ENCODE results near the gene TACC3.

The TACC3 gene

DNA sequence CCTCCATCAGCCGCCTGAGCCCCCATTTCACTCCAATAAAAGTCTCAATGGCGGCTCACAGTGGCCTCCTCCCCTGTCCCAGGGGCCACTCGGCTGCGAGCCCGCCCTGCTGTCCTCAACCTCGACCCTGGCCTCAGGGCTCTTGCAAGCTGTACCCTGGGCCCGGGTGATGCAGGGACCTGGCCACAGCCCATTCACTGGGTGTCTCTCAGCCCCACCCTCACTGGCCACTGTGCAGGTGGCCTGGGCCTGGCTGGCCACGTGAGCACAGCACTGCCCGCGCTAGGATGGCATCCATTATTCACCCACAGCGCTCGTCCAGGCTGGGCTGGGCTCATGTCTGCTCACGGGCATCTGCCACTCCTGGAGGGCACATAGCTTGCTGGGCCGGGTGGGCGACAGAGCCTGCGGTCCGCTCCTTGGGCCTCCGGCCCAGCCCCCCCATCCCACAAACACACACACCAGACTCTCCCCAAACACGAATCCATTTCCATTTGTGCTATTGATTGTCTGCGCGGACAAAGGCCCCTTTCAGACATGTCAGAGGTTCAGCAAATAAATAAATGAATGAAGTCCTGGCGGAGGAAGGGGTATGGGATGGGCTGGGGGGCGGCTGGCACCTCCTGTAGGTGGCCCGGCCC lies 55.3 kb downstream of the TACC3 start:
- DNase-seq (ENCODE audit: low read depth): no peak

DNA sequence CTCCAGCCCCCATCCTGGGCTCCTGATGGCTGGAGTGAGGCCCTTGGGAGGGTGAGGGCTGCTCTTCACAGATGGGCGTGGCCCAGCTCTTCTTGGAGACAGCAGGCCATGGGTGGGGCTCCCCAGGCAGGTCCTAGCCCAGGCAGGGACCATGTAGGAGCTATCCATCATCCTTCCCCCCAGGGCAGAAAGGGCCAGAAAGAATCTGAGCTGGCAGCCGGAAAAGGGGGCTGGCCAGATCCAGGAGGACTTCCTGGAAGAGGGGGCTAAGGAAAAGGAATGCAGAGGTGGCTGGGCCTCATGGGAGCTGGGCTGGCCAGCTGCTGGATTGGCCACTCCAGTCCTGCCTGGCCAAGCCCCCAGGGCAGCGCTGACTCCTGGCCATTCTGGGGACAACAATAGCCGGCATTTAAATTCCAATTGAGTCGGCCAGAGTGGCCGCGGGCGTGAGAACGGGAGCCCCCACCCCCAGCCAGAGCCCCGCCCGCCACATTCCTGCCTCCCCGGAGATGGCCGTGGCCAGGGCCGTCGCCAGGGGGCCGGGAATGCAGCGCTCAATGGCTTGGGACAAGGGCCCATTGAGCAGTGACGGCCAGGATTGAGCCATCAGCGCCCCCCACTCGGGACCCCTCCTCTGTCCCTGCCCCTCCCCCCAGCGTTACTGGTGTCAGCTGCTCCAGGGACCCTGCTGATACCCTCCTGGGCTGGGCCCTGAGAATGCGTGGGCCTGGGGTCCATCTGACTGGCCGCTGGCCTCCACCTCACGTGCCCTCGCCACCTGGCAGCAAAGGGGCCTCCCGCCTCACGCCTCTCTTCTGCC lies 56.7 kb downstream of the TACC3 start:
- no peak for DNase-seq (ENCODE audit: low read depth)

DNA sequence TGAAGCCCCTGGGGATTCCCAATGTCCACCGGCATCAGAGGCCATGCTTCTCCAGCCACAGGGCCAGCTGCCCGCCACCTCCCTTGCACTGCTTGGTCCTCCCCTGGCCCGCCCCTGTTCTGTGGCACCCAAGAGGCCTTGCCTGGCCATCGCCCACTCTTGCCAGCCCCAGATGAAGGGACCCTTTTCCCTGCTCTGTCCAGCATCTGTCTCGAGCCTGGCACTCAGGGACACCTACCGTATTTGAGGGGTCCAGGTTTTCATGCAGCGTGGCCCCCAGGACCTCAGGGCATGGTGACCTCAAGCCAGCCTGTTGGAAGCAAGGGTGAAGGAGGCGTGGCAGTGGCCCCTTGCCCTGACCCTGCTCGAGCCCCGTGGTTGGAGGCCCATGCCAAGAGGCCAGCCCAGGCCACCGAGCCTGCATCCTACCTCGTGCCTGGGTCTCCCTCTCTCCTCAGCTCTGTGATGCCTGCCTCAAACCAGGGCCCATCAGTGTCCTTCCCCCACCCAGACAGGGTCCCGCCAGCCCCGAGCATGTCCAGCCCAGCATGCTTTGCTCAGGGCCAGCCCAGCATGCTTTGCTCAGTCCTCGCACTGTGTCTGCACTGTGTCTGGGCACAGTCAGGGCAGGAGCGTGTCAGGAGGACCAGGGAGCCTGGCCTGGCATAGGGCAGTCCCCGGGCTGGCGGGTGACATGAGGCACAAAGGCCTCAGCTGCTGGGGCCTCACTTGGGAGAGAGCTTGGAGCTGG lies 57.5 kb downstream of the TACC3 start:
- no peak for DNase-seq (ENCODE audit: low read depth)

DNA sequence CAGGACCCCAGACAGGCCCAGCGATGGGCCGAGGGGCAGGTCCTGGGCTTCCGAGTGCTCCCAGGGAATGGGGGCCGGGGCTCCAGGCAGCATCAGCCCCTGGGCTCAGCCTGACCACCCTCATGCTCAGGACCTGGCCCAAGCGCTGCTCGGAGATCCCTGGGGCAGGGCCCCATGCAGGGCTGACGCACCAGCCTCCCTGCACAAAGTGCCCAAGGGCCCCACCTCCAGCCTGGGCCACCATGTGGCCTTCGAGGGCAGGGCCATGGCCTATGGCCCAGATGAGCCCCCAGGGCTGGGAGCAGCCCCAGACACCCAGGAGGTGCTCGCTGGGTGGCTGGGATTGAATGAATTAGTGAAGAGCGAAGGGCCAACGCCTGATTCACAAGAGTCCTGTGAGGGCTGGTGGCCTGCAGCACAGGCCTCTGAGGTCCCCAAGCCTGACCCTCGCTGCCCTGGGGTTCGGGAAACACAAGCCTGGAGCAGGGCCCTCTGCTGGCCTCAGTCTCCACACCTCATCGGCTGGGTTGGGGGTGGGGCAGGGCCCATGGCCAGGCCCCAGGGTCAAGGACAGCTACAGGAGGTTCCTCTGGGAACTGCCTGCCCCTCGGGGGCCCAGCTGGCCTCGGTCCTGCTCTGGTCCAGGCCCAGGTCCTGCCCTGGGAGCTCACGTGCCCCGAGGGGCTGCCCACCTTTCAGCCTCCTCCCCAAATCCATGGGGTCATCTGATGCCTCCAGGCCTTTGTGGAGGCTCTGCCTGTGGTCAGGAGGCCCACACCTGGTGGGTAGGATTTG lies 58.5 kb downstream of the TACC3 start:
- DNase-seq (ENCODE audit: low read depth): no peak

DNA sequence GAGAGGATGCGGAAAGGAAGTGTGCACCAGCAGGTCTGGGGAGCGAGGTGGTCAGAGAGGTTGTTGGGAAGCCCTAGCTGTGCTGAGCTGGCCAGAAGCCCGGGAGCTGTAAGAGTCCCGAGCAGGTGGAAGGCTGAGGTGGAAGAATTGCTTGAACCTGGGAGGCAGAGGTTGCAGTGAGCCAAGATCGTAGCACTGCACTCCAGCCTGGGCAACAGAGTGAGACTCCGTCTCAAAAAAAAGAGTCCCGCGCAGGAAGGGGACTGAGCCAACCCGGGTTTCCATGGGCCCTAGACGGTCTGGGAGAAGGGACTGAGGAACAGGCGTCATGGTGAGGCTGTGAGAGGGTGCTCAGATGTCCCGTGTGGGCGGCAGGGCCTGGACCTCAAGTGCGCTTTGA lies 59.1 kb downstream of the TACC3 start:
- DNase-seq (ENCODE audit: low read depth): no peak

DNA sequence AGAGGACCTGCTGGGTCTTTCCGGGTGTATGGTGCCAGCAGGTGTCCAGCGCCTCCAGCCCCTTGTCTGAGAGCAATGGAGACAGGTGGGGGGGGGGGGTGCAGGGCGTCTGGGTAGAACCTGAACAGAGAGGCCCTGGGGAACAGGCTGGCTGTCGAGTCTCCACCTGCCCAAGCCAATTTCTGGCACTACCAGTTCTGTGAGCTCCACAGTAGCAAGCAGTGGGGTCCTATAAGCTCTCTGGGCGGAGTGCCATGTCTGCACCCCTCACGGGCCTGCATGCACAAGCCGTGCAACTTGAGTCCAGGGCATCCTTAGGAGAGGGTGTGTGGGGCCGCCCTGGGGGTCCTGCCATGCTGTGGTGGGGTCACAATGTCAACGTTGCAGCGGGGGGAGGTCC lies 61.7 kb downstream of the TACC3 start:
- no peak for DNase-seq (ENCODE audit: low read depth)

DNA sequence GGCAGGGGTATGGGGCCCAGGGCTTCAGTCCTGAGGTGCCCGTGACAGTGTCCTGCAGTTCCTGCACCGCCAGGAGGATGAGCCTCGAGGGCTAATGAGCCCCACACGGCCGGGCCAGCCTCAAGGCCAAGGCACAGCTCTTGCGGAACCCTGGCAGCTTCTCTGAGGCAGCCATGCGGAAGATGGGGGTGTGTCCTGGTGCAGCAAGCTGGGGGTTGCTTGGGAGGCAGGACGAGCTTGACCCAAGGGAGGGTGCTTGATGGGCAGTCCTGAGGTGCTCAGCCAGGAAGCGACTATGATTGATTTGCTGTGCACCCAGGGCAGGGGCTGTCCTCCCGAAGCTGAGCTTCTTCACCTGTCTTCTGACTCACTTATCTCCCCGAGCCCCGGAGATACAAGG lies 62.6 kb downstream of the TACC3 start:
- no peak for DNase-seq (ENCODE audit: low read depth)

DNA sequence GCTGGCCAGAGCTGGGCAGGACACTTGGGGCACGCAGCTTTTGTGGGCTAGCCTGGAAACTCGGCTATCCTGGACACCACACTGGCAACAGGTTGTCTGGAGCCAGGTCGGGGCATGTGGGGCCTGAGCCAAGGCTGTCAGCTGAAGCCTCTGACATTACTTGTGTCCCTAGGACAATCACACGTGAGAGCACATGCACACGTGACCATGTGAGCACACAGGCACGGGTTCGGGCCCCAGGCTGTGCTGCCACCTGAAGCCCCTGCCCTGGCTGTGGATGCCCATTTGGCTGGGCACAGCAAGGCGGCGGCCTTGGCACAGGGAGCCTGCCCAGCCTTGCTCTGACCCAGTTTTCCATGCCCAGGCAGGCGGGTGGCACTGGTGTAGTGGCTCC lies 63.1 kb downstream of the TACC3 start:
- DNase-seq (ENCODE audit: low read depth): no peak

DNA sequence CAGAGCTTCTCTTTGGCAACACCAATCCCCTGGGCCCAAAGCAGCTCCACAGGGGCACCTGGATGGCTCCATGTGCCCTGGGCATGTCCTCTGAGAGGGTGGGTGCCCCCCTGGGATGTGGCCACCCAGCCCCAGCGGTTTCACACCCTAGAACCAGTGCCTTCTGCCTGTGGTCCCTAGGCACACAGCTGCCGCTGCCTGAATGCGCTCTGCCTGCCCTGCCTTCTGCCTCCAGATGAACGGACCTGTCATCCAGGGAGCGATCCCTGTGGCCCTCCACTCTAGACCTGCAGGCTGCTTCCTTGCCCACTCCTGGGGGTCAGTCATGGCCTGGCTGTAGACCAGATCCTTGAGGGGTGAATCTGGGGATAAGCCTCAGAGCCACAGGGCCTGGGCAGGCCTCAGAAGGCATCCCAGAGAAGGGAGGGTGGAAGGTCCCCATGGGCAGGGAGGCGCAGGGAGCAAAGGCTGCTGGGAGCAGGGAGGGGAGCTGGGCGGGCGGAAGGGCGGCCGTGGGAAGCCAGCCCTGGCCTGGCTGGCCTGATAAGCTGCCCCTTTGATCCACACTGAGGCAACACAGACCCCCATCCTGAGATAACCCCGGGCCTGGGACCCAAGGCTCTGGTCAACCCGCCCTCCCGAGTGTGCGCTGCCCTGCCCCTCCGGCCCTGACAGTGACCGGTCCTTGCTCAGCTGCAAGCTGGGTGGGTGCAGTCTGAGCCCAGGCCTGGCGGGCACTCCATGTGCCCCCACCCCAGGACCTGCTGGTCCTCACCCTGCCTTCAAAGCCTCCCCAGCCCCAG lies 63.7 kb downstream of the TACC3 start:
- DNase-seq (ENCODE audit: low read depth): no peak

DNA sequence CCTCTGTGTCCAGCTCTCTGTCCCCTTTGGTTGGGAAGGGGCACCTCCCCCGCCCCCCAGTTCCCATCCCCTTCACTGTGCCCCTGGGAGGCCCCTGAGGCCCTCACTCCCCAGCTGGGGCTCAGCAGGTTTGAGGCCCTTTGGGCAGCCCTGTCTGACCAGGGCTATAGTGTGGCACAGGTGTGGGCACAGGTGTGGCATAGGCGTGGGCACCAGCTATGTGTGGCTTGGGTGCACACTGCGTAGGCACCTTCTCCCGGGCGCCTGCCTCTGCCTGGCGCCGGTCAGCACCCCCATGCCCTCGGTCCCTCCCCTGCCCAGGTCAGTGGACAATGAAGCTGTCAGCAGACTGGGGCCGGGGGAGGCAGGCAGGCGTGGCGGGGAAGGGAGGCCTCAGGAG lies 64.3 kb downstream of the TACC3 start:
- DNase-seq (ENCODE audit: low read depth): no peak

DNA sequence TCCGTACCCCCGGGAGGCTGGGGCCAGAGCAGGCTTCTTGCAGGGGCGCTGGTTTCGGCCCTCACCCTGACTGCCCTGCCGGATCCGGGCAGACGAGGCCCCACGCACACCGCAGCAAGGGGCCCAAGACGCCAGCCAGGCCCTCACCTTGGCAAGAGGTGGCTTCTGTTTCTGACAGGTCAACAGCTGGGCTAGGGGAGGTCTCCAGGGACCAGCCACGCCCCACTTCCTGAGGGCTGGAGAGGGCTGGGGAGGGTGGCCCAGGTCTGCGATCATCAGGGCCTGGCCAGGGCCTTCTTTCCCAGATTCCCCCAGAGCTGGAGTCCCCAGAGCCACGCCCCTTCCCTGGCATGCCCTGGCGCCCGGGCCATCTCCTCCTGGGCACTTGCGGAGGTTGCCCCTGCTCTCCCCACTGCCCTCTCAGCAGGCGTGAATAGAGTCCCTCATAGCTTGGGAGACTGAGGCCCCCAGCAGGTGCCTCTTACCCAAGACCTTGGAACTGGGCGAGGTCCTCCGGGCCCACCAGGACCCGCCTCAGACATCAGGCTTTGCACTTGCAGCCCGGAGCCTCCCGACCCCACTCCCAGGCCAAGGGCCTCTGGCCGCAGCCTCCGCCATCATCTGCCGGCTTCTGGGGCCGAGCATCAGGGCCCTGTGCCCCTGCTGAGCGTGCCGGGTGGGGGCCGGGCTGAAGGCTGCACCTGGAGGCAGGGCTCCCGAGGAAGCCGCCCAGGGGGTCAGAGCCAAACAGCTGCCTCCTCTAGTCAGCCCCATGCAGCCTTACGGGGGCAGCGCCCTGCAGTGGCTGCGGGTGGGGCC lies 65.4 kb downstream of the TACC3 start:
- no peak for DNase-seq (ENCODE audit: low read depth)

DNA sequence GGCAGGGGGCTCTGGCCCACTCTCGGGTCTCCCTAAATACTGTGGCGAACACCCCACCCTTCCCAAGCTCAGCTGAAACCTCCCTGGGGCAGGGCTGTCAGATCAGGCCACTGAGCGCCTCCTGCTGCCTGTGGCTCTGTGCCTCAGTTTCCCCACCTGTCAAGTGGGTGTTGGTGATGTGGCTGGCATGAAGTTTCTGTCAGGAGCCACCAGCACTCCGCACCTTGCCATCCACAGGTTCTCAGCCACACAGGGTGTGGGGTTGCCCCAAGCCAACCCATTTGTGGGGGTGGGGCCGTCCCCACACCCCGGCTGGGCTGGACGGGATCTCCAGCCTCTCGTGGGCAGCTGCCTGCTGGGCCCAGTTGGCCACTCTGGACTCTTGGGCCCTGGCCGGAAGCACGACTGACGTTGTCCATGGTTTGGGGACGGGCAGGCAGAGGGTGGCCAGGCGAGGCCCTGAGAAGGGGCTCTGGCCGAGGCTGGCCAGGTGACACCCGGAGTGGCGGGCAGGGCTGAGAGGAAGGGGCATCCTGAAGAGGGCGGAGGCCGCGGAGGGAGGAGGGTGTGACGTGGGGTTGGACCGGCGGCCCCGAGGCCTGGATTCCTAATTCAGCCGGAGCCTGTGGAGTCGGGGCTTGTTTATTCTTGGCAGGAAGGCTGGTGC lies 66.2 kb downstream of the TACC3 start:
- no peak for DNase-seq (ENCODE audit: low read depth)

DNA sequence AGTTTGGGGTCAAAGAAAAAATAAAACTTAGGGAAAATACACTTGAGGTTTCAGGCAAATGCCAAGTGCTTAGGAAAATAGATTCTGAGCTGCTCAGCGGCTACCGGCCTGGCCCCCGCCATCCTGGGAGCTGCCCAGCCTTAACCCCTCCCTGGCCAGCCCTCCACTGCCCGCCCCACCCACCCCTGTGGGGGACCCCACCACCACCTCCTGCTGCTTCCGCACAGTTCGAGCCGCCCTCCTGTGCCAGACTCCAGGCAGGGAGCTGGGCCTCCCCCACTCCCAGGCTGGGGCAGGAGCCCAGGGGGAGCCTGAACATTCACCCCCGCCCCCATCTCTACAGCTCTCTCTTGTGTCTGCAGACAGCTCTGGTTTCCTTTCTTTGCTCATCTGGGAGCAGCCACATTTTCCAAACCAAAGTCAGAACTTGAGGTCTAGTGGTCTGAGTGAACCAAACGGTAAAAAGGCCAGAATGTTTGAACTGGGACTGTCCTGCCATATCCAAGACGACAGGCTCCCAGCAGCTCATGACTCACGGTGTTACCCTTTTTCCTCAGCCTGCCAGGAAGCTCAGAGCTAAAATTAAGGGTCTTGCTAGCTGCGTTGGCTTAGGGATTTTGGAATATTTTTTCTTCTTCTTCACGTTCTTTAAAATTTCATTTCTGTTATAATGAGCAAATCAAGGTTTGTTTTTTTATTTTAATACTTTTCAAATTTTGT lies 67.1 kb downstream of the TACC3 start:
- DNase-seq (ENCODE audit: low read depth): no peak

DNA sequence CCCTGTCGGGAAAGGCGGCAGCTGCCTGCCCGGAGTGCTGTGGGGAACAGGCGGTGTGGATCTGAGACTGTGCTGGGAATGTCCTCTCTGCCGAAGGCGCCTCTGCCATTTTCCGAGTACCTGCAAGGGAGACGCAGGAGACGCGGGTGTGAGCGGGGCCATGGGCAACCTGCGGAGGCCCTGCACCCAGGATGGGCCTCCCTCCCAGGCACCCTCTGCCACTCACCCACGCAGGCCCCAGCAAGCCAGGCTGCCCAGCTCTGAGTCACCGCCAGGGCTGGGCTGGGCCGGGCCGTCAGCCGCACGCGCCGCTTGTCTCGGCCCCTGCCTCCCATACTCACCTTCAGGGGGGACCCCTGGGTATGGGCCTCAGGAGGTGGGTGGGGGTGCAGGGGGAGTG lies 68.2 kb downstream of the TACC3 start:
- no peak for DNase-seq (ENCODE audit: low read depth)

DNA sequence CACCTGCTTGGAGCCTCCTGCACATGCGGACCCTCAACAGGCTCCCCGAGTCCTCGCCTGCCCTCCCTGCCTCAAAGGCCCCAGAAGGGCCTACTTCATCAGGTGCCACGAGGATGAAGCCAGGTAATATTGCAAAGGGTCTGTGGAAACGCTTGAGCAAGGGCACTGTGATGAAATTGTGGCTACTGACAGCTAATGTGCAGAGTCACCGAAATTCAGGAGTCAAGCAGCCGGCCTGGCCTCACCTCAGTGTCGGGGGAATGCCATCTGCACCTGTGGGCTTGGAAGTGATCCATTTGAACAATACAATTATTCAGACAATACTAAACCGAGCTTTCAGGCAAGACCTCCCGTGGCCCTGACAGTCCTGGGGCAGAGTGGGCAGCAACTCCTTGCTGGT lies 68.7 kb downstream of the TACC3 start:
- DNase-seq (ENCODE audit: low read depth): no peak

DNA sequence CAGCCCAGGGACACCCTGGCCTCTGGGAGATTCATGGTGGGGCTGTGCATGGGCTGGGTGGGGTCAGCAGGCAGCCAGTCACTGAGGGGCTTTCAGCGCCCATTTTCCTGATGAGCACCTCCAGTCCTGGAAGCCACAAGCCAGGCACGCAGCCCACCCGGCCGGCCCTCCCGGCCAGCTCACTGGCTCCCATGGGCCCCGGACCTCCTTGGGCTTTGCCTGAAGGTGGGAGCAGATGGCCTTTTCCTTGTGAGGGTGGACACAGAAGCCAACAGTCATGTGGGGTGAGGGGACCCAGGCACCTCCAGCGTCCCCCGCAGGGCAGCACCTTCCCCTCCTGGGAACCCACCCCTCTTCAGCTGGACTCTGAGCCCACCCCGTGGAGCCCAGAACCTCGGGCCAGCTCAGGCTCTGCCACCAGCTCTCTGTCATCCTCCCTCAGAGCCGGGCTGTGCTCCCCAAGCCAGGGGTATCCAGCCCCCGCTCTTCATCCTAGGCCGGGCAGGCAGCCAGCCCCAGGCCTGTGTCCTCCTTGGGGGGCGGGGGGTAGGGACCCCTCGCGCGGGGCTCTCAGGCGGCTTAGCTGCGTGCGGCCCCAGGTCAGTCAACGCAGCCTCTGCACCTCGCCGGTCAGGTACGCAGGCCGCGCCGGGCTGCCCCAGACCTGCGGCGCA lies 71.0 kb downstream of the TACC3 start:
- DNase-seq (ENCODE audit: low read depth): no peak

DNA sequence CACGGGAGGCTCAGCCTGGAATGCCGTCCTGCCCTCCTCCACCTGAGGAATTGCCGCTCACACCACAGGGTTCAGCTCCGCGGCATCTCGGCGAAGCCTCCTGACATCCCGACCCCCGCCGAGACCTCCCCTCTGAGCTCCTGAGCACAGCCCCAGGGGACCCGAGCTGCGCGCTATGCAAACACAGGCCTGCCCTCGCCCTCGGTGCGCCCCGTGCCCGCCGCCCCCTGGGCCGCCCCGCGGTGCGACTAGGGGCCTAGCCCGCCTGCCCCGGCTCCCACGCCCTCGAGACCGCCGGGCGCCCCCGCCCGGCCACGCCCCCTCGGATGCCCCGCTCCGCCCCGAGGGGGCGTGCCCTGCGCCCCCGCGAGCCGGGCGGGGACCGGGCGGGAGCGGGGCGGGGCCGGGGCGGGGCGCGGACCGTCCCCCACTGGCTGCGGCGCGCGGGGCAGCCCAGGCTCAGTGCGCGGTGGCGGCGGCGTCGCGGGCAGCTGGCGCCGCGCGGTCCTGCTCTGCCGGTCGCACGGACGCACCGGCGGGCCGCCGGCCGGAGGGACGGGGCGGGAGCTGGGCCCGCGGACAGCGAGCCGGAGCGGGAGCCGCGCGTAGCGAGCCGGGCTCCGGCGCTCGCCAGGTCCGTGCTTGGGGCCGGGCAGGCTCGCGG lies 71.6 kb downstream of the TACC3 start, which contains the start of gene FGFR3:
TSS of gene FGFR3 (plus strand) at position 462 of the 664 bp plus-strand sequence. CDS start 642 bp downstream, outside the sequence.
- peak; percentile 27 for DNase-seq (ENCODE audit: low read depth)

DNA sequence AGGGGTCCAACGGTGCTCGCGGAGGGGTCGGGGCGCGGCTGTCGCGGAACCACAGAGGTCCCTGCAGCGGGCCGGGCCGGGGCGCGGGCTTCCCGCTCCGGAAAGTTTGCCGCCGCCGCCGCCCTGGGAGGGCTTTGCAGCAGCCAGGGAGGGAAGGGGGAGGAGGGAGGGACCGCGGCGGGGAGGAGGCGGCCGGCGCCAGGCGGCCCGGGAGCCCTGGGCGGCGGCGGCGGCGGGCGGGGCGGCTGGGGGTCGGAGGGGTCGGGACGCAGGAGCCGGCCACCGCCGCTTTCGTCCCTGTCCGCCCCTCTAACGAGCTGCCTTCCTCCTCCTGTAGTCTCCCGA lies 72.1 kb downstream of the TACC3 start:
- DNase-seq (ENCODE audit: low read depth): no peak

All from stimulated activated CD8-positive, alpha-beta memory T cell treated with anti-CD3 and anti-CD28 coated beads, Interleukin-12 subunit alpha, Interleukin-12 subunit beta, amount 100 ng/mL, for 4 hours (primary cell).